Esophagus (tissue), 2 donors: ENCODE data around the gene WFS1. TPM values are rescaled to one million over a fixed set of nuclear protein-coding genes. Genes with fewer than 3 reads are reported as not detected.

Experiments used
- H3K27ac ChIP-seq, 2 donors: one replicate each; pipeline ENCODE4 v1.5.1; 2013; ENCODE audit warnings: low read depth in 2 of 2, mild to moderate bottlenecking in 2 of 2, inconsistent platforms in 1 of 2, low read length in 1 of 2, moderate library complexity in 1 of 2
- H3K27me3 ChIP-seq, 2 donors: one replicate each; pipeline ENCODE4 v1.6.1; 2013; ENCODE audit warnings: low read length in 2 of 2, control low read depth in 1 of 2, mild to moderate bottlenecking in 1 of 2; ENCODE audit not compliant: insufficient read depth in 2 of 2, control insufficient read depth in 1 of 2
- H3K36me3 ChIP-seq, 2 donors: one replicate each; pipeline ENCODE4 v1.6.1; 2013; ENCODE audit warnings: low read length in 1 of 2; ENCODE audit not compliant: control insufficient read depth in 2 of 2, insufficient read depth in 2 of 2
- H3K4me1 ChIP-seq, 2 donors: one replicate each; pipeline ENCODE4 v1.6.1; 2013; ENCODE audit warnings: low read length in 1 of 2; ENCODE audit not compliant: control insufficient read depth in 2 of 2, insufficient read depth in 2 of 2
- H3K4me3 ChIP-seq, 2 donors: one replicate each; pipeline ENCODE4 v1.5.1; 2013; ENCODE audit warnings: low read length in 2 of 2, mild to moderate bottlenecking in 2 of 2, low read depth in 1 of 2, moderate library complexity in 1 of 2
- H3K9me3 ChIP-seq, 2 donors: one replicate each; pipeline ENCODE4 v1.6.1; 2013; ENCODE audit warnings: mild to moderate bottlenecking in 2 of 2, low read depth in 1 of 2, low read length in 1 of 2, moderate library complexity in 1 of 2; ENCODE audit not compliant: control insufficient read depth in 2 of 2, insufficient read depth in 1 of 2
- WGBS, 2 donors: extraction: QIAGEN DNeasy Blood & Tissue Kit; methylation state at CpG; one replicate each; pipeline ENCODE4 v1.1.7; 2013; 5-methylcytosine and 5-hydroxymethylcytosine counted together
- polyA plus RNA-seq, 2 donors: library from polyadenylated mRNA; stranded (reverse); fragments of 200-250 nt; gene quantifications; one replicate each; pipeline ENCODE4 v1.2.3, GENCODE V29; 2013
- donor health status: healthy with polysubstance abuse.
- donor health status: Bipolar disorder and iron deficiency.

Gene WFS1
- polyA plus RNA-seq, 2 donors: 4.6 to 8.2 TPM

DNA sequence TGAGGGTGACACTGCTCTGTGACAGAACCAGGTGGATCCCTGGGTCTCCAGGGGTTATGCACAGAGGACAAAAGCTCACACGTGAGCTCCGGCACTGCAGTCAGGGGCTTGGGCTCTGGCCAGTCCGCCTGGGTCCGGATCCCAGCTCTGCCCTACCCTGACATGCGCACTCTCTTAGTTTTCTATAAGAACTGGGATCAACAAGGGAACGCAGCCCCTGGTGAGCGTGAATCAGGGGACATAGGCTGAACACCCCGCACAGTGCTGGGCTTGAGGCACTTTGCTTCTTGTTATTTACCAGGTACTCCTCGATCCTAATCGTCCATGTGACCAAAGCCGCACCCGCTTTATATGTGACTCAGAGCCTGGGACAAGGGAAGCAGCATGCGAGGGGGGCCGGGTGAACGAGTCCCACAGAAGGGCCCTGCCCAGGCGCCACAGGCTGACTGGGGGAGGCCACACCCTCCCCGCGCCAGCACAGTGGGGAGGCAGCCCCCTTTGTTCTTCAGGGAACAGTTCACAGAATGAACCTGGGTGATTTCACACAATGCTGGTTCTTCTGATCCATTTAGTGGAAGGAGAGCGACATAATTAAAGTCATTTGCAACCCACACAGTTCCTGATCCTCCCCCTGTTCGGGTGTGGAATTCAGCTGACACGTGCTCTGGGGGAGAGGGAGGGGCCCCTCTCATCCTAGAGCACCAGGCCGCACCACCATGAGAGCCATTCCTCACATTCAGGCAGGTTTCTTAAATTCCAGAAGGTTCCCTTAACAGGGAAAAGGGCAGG is 55.5 kb downstream of the WFS1 start:
- no peaks in the 10 kb centered on the region for H3K27me3 ChIP-seq
- H3K36me3 ChIP-seq: peaks cover 0 to 10% of the 10 kb centered on the region in 2 donors
- WGBS, 2 donors: 38 to 41% methylated on average over 22 of the region's 22 CpGs
- H3K4me1 ChIP-seq: peaks cover 0 to 3% of the 10 kb centered on the region in 2 donors
- H3K4me3 ChIP-seq: no peak overlapping the region
- H3K9me3 ChIP-seq: peaks cover 0 to 6% of the 10 kb centered on the region in 2 donors
- peak overlapping the region; percentile 27 for H3K27ac ChIP-seq

DNA sequence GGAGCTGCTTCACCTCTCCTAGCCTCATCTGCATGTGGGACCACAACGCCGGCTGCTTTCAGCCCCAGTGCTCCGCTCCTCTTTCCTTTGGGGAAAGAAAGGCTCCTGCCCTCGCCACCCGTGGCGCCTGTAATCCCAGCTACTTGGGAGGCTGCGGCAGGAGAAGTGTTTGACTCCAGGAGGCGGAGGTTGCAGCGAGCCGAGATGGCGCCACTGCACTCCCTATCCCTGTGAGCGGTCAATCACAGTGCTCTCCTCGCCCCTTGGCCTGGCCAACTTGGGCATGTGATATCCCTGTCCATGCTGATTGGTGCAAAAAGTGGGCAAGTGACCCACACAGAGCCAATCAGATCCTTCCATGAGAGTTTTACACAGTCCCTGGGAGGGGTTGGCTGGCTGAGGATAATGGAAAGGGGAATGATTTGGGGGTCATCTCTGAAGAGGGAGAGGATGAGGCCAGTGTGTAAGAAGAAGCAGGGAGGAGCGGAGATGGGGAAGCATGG is 56.2 kb downstream of the WFS1 start:
- Histone ChIP-seq H3K4me1 (peaks cover 0 to 3% of the 10 kb centered on the region in 2 donors), H3K27ac (no peak overlapping the region), H3K4me3 (no peak overlapping the region), H3K36me3 (peaks cover 0 to 13% of the 10 kb centered on the region in 2 donors), H3K9me3 (peaks cover 0 to 7% of the 10 kb centered on the region in 2 donors), H3K27me3 (no peaks in the 10 kb centered on the region)
- WGBS, 2 donors: 82 to 91% methylated on average over 14 of the region's 14 CpGs

DNA sequence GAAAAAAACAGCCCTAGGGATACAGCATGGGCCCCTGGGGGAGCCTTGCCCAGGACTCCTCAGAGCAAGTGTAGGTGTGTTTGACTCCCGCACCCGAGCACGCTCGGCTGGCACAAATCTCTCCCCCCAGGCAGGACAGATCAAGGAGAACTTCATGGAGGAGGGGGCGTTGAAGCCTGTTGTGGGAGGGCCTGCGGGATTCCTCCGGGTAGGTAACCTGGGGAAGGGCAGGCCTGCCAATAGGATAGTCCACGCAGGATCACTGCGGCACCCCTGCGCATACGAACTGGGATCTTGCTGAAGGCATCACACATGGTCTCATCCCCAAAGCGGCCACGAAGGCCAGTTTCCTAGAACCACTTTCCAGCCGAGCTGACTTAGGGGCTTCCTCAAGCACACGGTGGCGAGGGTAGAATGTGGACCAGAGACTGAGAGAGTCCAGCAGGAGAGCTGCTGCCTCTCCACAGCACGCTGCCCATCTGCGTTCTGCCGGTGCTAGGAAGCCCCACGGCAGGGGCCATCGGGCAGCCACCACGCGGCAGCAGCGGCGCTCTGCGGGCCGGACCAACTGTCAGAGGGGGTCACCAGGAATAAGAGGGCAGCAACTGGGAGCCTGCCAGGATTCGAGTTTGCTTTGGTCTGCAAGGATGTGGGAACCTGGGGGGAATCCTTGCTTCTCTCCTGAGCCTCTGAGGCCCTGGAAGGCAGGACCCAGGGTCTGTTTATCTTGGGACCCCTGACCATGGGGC is 56.8 kb downstream of the WFS1 start:
- Histone ChIP-seq H3K4me1 (peaks cover 0 to 3% of the 10 kb centered on the region in 2 donors), H3K4me3 (no peak overlapping the region), H3K27me3 (no peaks in the 10 kb centered on the region), H3K27ac (no peak overlapping the region), H3K9me3 (peaks cover 0 to 10% of the 10 kb centered on the region in 2 donors), H3K36me3 (peaks cover 0 to 14% of the 10 kb centered on the region in 2 donors)
- 92% methylated on average over 28 of the region's 28 CpGs for WGBS, 2 donors

GRCh38 chr4:6327220-6327917 is 57.7 kb downstream of the WFS1 start:
- Histone ChIP-seq H3K9me3 (peaks cover 0 to 14% of the 10 kb centered on the region in 2 donors), H3K4me3 (no peak overlapping the region), H3K27ac (no peak overlapping the region), H3K36me3 (peaks cover 0 to 14% of the 10 kb centered on the region in 2 donors), H3K27me3 (no peaks in the 10 kb centered on the region), H3K4me1 (peaks cover 0 to 3% of the 10 kb centered on the region in 2 donors)
- 11 to 12% methylated on average over 21 of the region's 21 CpGs for WGBS, 2 donors

DNA sequence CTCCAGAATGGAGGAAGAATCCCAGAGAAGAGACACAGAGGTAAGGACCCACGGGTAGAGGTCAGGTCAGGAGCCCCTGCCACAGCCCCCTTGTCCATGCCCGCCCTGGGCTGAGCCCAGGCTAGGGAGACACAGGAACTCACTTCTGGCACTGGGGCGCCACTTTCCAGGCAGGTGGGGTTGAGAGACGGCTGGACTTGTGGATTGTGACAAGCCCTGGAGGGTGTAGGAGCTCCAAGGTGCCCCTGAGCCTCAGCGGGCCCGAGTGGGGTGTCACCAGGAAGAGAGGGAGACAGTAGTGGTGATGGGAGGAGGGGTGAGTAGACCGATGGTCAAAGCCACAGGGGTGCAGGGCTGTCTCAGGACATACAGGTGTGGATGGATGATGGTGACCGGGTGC is 58.9 kb downstream of the WFS1 start:
- H3K27me3 ChIP-seq: no peaks in the 10 kb centered on the region
- peaks cover 0 to 3% of the 10 kb centered on the region in 2 donors for H3K4me1 ChIP-seq
- peaks cover 0 to 16% of the 10 kb centered on the region in 2 donors for H3K36me3 ChIP-seq
- no peak overlapping the region for H3K27ac ChIP-seq
- H3K4me3 ChIP-seq: no peak overlapping the region
- H3K9me3 ChIP-seq: peaks cover 0 to 12% of the 10 kb centered on the region in 2 donors
- WGBS, 2 donors: 69% methylated on average over 8 of the region's 8 CpGs

- peaks cover 0 to 3% of the 10 kb centered on the region in 2 donors for H3K4me1 ChIP-seq
- no peak overlapping the region for H3K4me3 ChIP-seq
- H3K27ac ChIP-seq: no peak overlapping the region
- 75 to 82% methylated on average over 28 of the region's 28 CpGs for WGBS, 2 donors
- peaks cover 0 to 16% of the 10 kb centered on the region in 2 donors for H3K36me3 ChIP-seq
- H3K27me3 ChIP-seq: no peaks in the 10 kb centered on the region
- peaks cover 0 to 17% of the 10 kb centered on the region in 2 donors for H3K9me3 ChIP-seq
These were observed 60.1 kb downstream of the WFS1 start for GRCh38 chr4:6329478-6330383.

- WGBS, 2 donors: 85% methylated on average over 7 of the region's 7 CpGs
- H3K36me3 ChIP-seq: peaks cover 0 to 16% of the 10 kb centered on the region in 2 donors
- no peak overlapping the region for H3K27ac ChIP-seq
- no peak overlapping the region for H3K4me3 ChIP-seq
- no peaks in the 10 kb centered on the region for H3K4me1 ChIP-seq
- H3K9me3 ChIP-seq: peaks cover 0 to 17% of the 10 kb centered on the region in 2 donors
- H3K27me3 ChIP-seq: no peaks in the 10 kb centered on the region
These were observed 60.7 kb downstream of the WFS1 start for GRCh38 chr4:6330384-6330767.

DNA sequence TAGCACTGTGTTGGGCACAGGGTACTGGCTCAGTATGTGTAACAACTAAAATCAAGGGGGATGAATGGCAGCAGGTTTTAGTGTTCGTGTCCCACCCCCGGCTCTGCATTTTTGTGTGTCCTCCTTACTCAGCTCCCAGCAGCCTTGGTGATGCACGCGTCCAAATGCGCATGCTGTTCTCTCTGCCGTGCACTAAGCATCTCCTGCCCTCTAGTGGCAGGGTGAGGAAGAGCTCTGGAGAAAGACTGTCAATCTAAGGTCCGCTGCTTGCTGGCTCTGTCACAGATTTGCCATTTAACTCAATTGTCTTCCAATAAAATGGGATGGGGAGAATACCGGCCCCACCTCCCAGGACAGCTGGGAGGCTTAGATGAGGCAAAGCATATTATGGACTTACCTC is 61.4 kb downstream of the WFS1 start:
- 82 to 83% methylated on average over 8 of the region's 8 CpGs for WGBS, 2 donors
- no peaks in the 10 kb centered on the region for H3K4me1 ChIP-seq
- no peaks in the 10 kb centered on the region for H3K27me3 ChIP-seq
- peaks cover 0 to 17% of the 10 kb centered on the region in 2 donors for H3K9me3 ChIP-seq
- H3K36me3 ChIP-seq: peaks cover 0 to 16% of the 10 kb centered on the region in 2 donors
- no peak overlapping the region for H3K4me3 ChIP-seq
- no peak overlapping the region for H3K27ac ChIP-seq
